ENCODE data around the gene EML2.

The EML2 gene

GRCh38 chr19:45560038-45560437 lies 79.2 kb downstream of the EML2 start:
- TF ChIP-seq CTCF (IDR thresholded peaks at IDR 0.05) = no peak

All from LNCAP (cell line).